Fibroblast of the aortic adventitia (primary cell): Measurements from ENCODE around the gene RTRAF. TPM values are rescaled to one million over a fixed set of nuclear protein-coding genes. Genes with fewer than 3 reads are reported as not detected.

ENCODE experiments used
- DNase-seq: peaks from one replicate; pipeline ENCODE4 v3.0.0-alpha.2; 2010; ENCODE audit warnings: low read depth
- H3K4me3 ChIP-seq: 2 replicates; pipeline ENCODE4 v1.5.1; 2011; ENCODE audit warnings: low read depth, mild to moderate bottlenecking, control low read depth, low read length, moderate library complexity
- CTCF ChIP-seq: IDR thresholded peaks from 2 replicates; pipeline ENCODE4 v1.5.1; 2011; ENCODE audit warnings: mild to moderate bottlenecking, low read length, control low read depth, inconsistent platforms; ENCODE audit not compliant: insufficient read depth
- total RNA-seq: library from RNA; depleted of rRNA; stranded (reverse); fragments of >200 nt; gene quantifications from 2 replicates; pipeline ENCODE4 v1.2.3, GENCODE V29; 2012; ENCODE audit warnings: low replicate concordance

The RTRAF gene
- total RNA-seq, result 44.2 and 98.2 TPM in 2 replicates

GRCh38 chr14:51989293-51990234, at the start of gene RTRAF:
Gene RTRAF, plus strand, starts transcription at chr14:51989546. Its CDS starts 94 bp downstream, at chr14:51989640.
- no peak for TF ChIP-seq CTCF
- DNase-seq, result peak; percentile 92
- peak within 1 kb of the TSS; percentile 95 for H3K4me3 ChIP-seq

- H3K4me3 ChIP-seq, result no peak overlapping the region
- no peak for TF ChIP-seq CTCF
- peak; percentile 48 for DNase-seq
Measured at GRCh38 chr14:51939755-51940301, 49.5 kb upstream of the RTRAF start.

GRCh38 chr14:51942971-51943370, 46.4 kb upstream of the RTRAF start:
- DNase-seq, result no peak
- TF ChIP-seq CTCF, result no peak
- no peak overlapping the region for H3K4me3 ChIP-seq

GRCh38 chr14:51950007-51950406, 39.3 kb upstream of the RTRAF start:
- DNase-seq, result peak; percentile 12
- no peak overlapping the region for H3K4me3 ChIP-seq
- TF ChIP-seq CTCF, result no peak

GRCh38 chr14:51951656-51952055, 37.7 kb upstream of the RTRAF start:
- TF ChIP-seq CTCF, result no peak
- no peak overlapping the region for H3K4me3 ChIP-seq
- DNase-seq, result no peak

GRCh38 chr14:51954031-51954430, 35.3 kb upstream of the RTRAF start:
- TF ChIP-seq CTCF, result no peak
- H3K4me3 ChIP-seq, result no peak overlapping the region
- no peak for DNase-seq
